Heart right ventricle (tissue), 16 donors: Measurements from ENCODE around the gene SEL1L2. TPM values are rescaled to one million over a fixed set of nuclear protein-coding genes. Genes with fewer than 3 reads are reported as not detected.
"Not testable (repeated sequence)": the region's sequence is repeated elsewhere in the genome, so short reads cannot be mapped to it uniquely, and the experiment has no call there.

Experiments
- ATAC-seq, 8 donors: fragments of 200-7000 bp; cut with Tn5 transposase; one replicate each; pipeline ENCODE4 v1.9.1; 2020; ENCODE audit warnings: mild to moderate bottlenecking in 8 of 8, moderate library complexity in 8 of 8, moderate number of reproducible peaks in 1 of 8
- DNase-seq, 2 donors: peaks; one replicate each; pipeline ENCODE4 v3.0.0-alpha.2; 2020
- H3K27ac ChIP-seq, 10 donors: fragments of 200-600 bp; sonication (generic) in 2 of 10; one replicate each; pipeline versions ENCODE4 v1.5.0 to v1.8.0; 2020 to 2022; ENCODE audit warnings: mild to moderate bottlenecking in 3 of 10
- H3K27me3 ChIP-seq, 7 donors: fragments of 200-600 bp; one replicate each; pipeline ENCODE4 v1.8.0; 2021 to 2022; ENCODE audit warnings: mild to moderate bottlenecking in 2 of 7
- H3K36me3 ChIP-seq, 9 donors: fragments of 200-600 bp; sonication (generic) in 1 of 9; one replicate each; pipeline versions ENCODE4 v1.5.0 to v1.8.0; 2020 to 2022; ENCODE audit warnings: mild to moderate bottlenecking in 2 of 9
- H3K4me1 ChIP-seq, 9 donors: fragments of 200-600 bp; sonication (generic) in 1 of 9; one replicate each; pipeline versions ENCODE4 v1.5.0 to v1.8.0; 2020 to 2022; ENCODE audit warnings: mild to moderate bottlenecking in 4 of 9
- H3K4me3 ChIP-seq, 10 donors: fragments of 200-600 bp; sonication (generic) in 2 of 10; one replicate each; pipeline versions ENCODE4 v1.5.0 to v1.8.0; 2020 to 2022; ENCODE audit warnings: mild to moderate bottlenecking in 7 of 10, moderate library complexity in 2 of 10
- H3K9me3 ChIP-seq, 11 donors: fragments of 200-600 bp in 10 of 11; sonication (generic) in 2 of 11; one replicate each; pipeline versions ENCODE4 v1.5.0 to v1.8.0; 2013 to 2022; ENCODE audit warnings: mild to moderate bottlenecking in 2 of 11, control low read depth in 1 of 11, moderate library complexity in 1 of 11
- CTCF ChIP-seq, 9 donors: fragments of 200-600 bp; sonication (generic) in 2 of 9; IDR thresholded peaks; one replicate each; pipeline versions ENCODE4 v1.5.0 to v1.8.0; 2021 to 2022; ENCODE audit warnings: antibody characterized with exemption in 9 of 9, mild to moderate bottlenecking in 5 of 9, moderate library complexity in 1 of 9
- WGBS, 2 donors: extraction: QIAGEN DNeasy Blood & Tissue Kit; methylation state at CpG; one replicate each; pipeline ENCODE4 v1.1.7; 2013; ENCODE audit warnings: inconsistent platforms in 1 of 2; 5-methylcytosine and 5-hydroxymethylcytosine counted together
- intact Hi-C, 10 donors: fragments of 100-400 bp; cut with DNase I; formaldehyde crosslinking; loops; one replicate each; pipeline versions ENCODE4 v1.11.1 to v1.14.2; 2022
- polyA plus RNA-seq, 2 donors: library from polyadenylated mRNA; stranded (reverse); fragments of 200-250 nt; gene quantifications; one replicate each; pipeline ENCODE4 v1.2.3, GENCODE V29; 2013
- total RNA-seq, 10 donors: library from RNA; stranded (reverse); fragmentation: NEBNext Ultra II Directional in 3 of 10; extraction: Animal tissue kit (Norgen Biotek cat#: 25700) in 3 of 10; gene quantifications; one replicate each; pipeline versions ENCODE4 v1.2.1 to v1.2.4, GENCODE V29; 2021 to 2023
- donor health status: Arrhythmogenic right ventricular cardiomyopathy.
- donor health status: ischemic (EF 13 %, LVEDD 7.1; RV severe dilation, severe dysfunction).
- donor health status: healthy with polysubstance abuse.
- donor health status: DM: no; HTN: yes; CAD: no.
- donor health status: DM: no; HTN: no; CAD: no.
- donor health status: ischemic (EF 25% LVEDD 6.9; RV normal size, moderate dysfunction).
- donor health status: ischemic (EF 25% LVEDD 5.7; RV mildly dilated, moderate dysfunction).
- donor health status: healthy.
- donor health status: DM: yes; HTN: yes; CAD: no.
- donor health status: Ischemic cardiomyopathy.
- donor health status: ischemic (EF 35%, LVEDD 5.7; RV mildly dilated, moderate dysfunction).
- donor health status: nonischemic (EF 11% LVEDD 7.7; RV severe dilation, severe dysfunction).
- donor health status: DM: yes; HTN: yes; CAD: no.
- donor health status: PGD.
- donor health status: ischemic (EF 29% LVEDD 5.4; RV normal size, mild dysfunction).
- donor health status: nonischemic (EF 23%, LVEDD 6.1; RV moderate dilation, normal function).

SEL1L2 gene
- total and polyA plus RNA-seq, 12 donors: 0.46 to 5.8 (median 0.95) TPM; not detected in 1

- Histone ChIP-seq H3K9me3 (peaks cover 0 to 37% (median 13%) of the 10 kb centered on the region in 11 donors), H3K27ac (no peak overlapping the region), H3K4me3 (peak overlapping the region; percentile 8 to 66 (median 64)), H3K36me3 (no peaks in the 10 kb centered on the region), H3K4me1 (peaks cover 0 to 10% (median 0%) of the 10 kb centered on the region in 9 donors), H3K27me3 (peaks cover 0 to 18% (median 6%) of the 10 kb centered on the region in 7 donors)
- no peak for ATAC-seq
- intact Hi-C loops: loop anchor here in 1 of 10 donors (10.0 kb wide), 1 partner anchor 59 kb away; no protein-coding TSS in a partner anchor
- WGBS, 2 donors: 8 to 9% methylated on average over 13 of the region's 13 CpGs
- no peak for TF ChIP-seq CTCF (IDR thresholded peaks at IDR 0.05)
- no peak for DNase-seq
Observed at GRCh38 chr20:13996265-13996664, 5.9 kb upstream of the SEL1L2 start.

- intact Hi-C loops: loop anchor here in 1 of 10 donors (10.0 kb wide), 1 partner anchor 59 kb away; no protein-coding TSS in a partner anchor
- Histone ChIP-seq H3K36me3 (no peaks in the 10 kb centered on the region), H3K9me3 (peaks cover 0 to 38% (median 13%) of the 10 kb centered on the region in 11 donors), H3K4me1 (peaks cover 0 to 10% (median 0%) of the 10 kb centered on the region in 9 donors), H3K4me3 (peak overlapping the region; percentile 8 to 66 (median 64)), H3K27me3 (peaks cover 0 to 18% (median 6%) of the 10 kb centered on the region in 7 donors), H3K27ac (peak overlapping the region in 2 of 10 donors; percentile 22 to 50)
- ATAC-seq (peak; percentile 36 to 84 (median 54)), DNase-seq (peak; percentile 3 to 24)
- 0% methylated on average over 42 to 51 of the region's 52 CpGs for WGBS, 2 donors
- no peak for TF ChIP-seq CTCF (IDR thresholded peaks at IDR 0.05)
Observed at GRCh38 chr20:13995841-13996240, 5.4 kb upstream of the SEL1L2 start.

- DNase-seq (peak; percentile 76 to 88), ATAC-seq (peak; percentile 95 to 100 (median 98))
- H3K27me3 ChIP-seq: peaks cover 0 to 18% (median 6%) of the 10 kb centered on the region in 7 donors
- peaks cover 0 to 38% (median 13%) of the 10 kb centered on the region in 11 donors for H3K9me3 ChIP-seq
- intact Hi-C loops: loop anchor here in 1 of 10 donors (10.0 kb wide), 1 partner anchor 60 kb away; no protein-coding TSS in a partner anchor
- peak in 1 of 9 donors; percentile 8 for TF ChIP-seq CTCF (IDR thresholded peaks at IDR 0.05)
- no peaks in the 10 kb centered on the region for H3K36me3 ChIP-seq
- WGBS, 2 donors: 1 to 2% methylated on average over 60 to 61 of the region's 61 CpGs
- peak within 1 kb of the TSS; percentile 8 to 66 (median 64) for H3K4me3 ChIP-seq
- H3K4me1 ChIP-seq: peaks cover 0 to 10% (median 0%) of the 10 kb centered on the region in 9 donors
- peak within 1 kb of the TSS in 5 of 10 donors; percentile 22 to 53 (median 32) for H3K27ac ChIP-seq
Observed at GRCh38 chr20:13995086-13995665, 4.8 kb upstream of the SEL1L2 start, which contains the start of gene MACROD2. TSS of gene MACROD2 (plus strand) at chr20:13995516.

- ATAC-seq, H3K27ac ChIP-seq, H3K36me3 ChIP-seq, H3K4me3 ChIP-seq, DNase-seq: not testable (repeated sequence)
- H3K4me1 ChIP-seq: peaks cover 0 to 10% (median 0%) of the 10 kb centered on the region in 9 donors
- WGBS, 2 donors: 94 to 100% methylated on average over 5 of the region's 5 CpGs
- intact Hi-C loops: loop anchor here in 1 of 10 donors (10.0 kb wide), 1 partner anchor 63 kb away; no protein-coding TSS in a partner anchor
- peaks cover 0 to 38% (median 13%) of the 10 kb centered on the region in 11 donors for H3K9me3 ChIP-seq
- peaks cover 0 to 17% (median 6%) of the 10 kb centered on the region in 7 donors for H3K27me3 ChIP-seq
Observed at GRCh38 chr20:13991955-13992354, 1.5 kb upstream of the SEL1L2 start.
